SK-N-SH treated with all-trans-retinoic acid at 6 μM for 48 hours (cell line): ENCODE measurements around the gene CCSER1.

Source experiments
- ATAC-seq: fragments of 200-7000 bp; cut with Tn5 transposase; 3 replicates; pipeline ENCODE4 v1.9.1; 2020; ENCODE audit warnings: mild to moderate bottlenecking, moderate library complexity
- ARNTL ChIP-seq: fragments of 450-650 bp; formaldehyde crosslinking; IDR thresholded peaks from 2 replicates; pipeline ENCODE4 v1.5.0; 2020; ENCODE audit warnings: low read depth, mild to moderate bottlenecking, moderate library complexity, borderline replicate concordance
- BACH2 ChIP-seq: fragments of 250-450 bp; sonication (Bioruptor Pico); IDR thresholded peaks from 2 replicates; pipeline ENCODE4 v1.9.0; 2021; ENCODE audit warnings: mild to moderate bottlenecking, borderline replicate concordance
- CSDC2 ChIP-seq: fragments of 250-450 bp; sonication (Bioruptor Pico); IDR thresholded peaks from 2 replicates; pipeline ENCODE4 v1.5.0; 2020; ENCODE audit warnings: mild to moderate bottlenecking, moderate library complexity
- CSRNP3 ChIP-seq: fragments of 250-450 bp; sonication (Bioruptor Pico); IDR thresholded peaks from 2 replicates; pipeline ENCODE4 v1.5.1; 2021; ENCODE audit warnings: mild to moderate bottlenecking, moderate library complexity
- ESRRG ChIP-seq: fragments of 250-450 bp; sonication (Bioruptor Pico); IDR thresholded peaks from 2 replicates; pipeline ENCODE4 v1.6.1; 2021; ENCODE audit warnings: mild to moderate bottlenecking
- GLIS3 ChIP-seq: fragments of 250-450 bp; sonication (Bioruptor Pico); IDR thresholded peaks from 2 replicates; pipeline ENCODE4 v1.5.0; 2020; ENCODE audit warnings: mild to moderate bottlenecking, moderate library complexity
- ISL1 ChIP-seq: fragments of 250-450 bp; sonication (Bioruptor Pico); IDR thresholded peaks from 2 replicates; pipeline ENCODE4 v2.1.2; 2022; ENCODE audit warnings: mild to moderate bottlenecking, moderate library complexity
- OSR1 ChIP-seq: fragments of 250-450 bp; sonication (Bioruptor Pico); IDR thresholded peaks from 2 replicates; pipeline ENCODE4 v1.8.0; 2022; ENCODE audit warnings: moderate library complexity, mild to moderate bottlenecking, inconsistent platforms
- PPARA ChIP-seq: fragments of 250-450 bp; sonication (Bioruptor Pico); IDR thresholded peaks from 2 replicates; pipeline ENCODE4 v1.5.0; 2020; ENCODE audit warnings: mild to moderate bottlenecking, borderline replicate concordance
- RARB ChIP-seq: fragments of 250-450 bp; sonication (Bioruptor Pico); IDR thresholded peaks from 2 replicates; pipeline ENCODE4 v1.8.0; 2021; ENCODE audit warnings: mild to moderate bottlenecking, moderate library complexity
- SNAI2 ChIP-seq: fragments of 250-450 bp; sonication (Bioruptor Pico); IDR thresholded peaks from 2 replicates; pipeline ENCODE4 v1.5.0; 2020; ENCODE audit warnings: mild to moderate bottlenecking, moderate library complexity
- TCF4 ChIP-seq: fragments of 250-450 bp; sonication (Bioruptor Pico); IDR thresholded peaks from 2 replicates; pipeline ENCODE4 v1.8.0; 2021; ENCODE audit warnings: mild to moderate bottlenecking, moderate library complexity, borderline replicate concordance
- TOX ChIP-seq: fragments of 250-450 bp; sonication (Bioruptor Pico); IDR thresholded peaks from 2 replicates; pipeline ENCODE4 v1.8.0; 2021; ENCODE audit warnings: mild to moderate bottlenecking, moderate library complexity, borderline replicate concordance
- ZFP30 ChIP-seq: fragments of 450-650 bp; formaldehyde crosslinking; IDR thresholded peaks from 2 replicates; pipeline ENCODE4 v1.5.0; 2022; ENCODE audit warnings: mild to moderate bottlenecking, moderate library complexity
- ZNF565 ChIP-seq: fragments of 450-650 bp; formaldehyde crosslinking; conservative IDR thresholded peaks from 2 replicates; pipeline ENCODE4 v1.5.0; 2020; ENCODE audit warnings: low read depth, mild to moderate bottlenecking, moderate library complexity
- ZNF70 ChIP-seq: fragments of 450-650 bp; formaldehyde crosslinking; IDR thresholded peaks from 2 replicates; pipeline ENCODE4 v1.5.0; 2020; ENCODE audit warnings: mild to moderate bottlenecking, moderate library complexity
- ZNF8 ChIP-seq: fragments of 450-650 bp; formaldehyde crosslinking; IDR thresholded peaks from 2 replicates; pipeline ENCODE4 v1.5.0; 2020; ENCODE audit warnings: mild to moderate bottlenecking, moderate library complexity
- TF ChIP-seq, protein P1 (sequence below): fragments of 250-450 bp; sonication (Bioruptor Pico); IDR thresholded peaks from 2 replicates; pipeline ENCODE4 v1.8.0; 2020; ENCODE audit warnings: mild to moderate bottlenecking, moderate library complexity, borderline replicate concordance
- TF ChIP-seq, protein P2 (sequence below): fragments of 250-450 bp; sonication (Bioruptor Pico); IDR thresholded peaks from 2 replicates; pipeline ENCODE4 v1.5.0; 2020; ENCODE audit warnings: mild to moderate bottlenecking, moderate library complexity
- TF ChIP-seq, protein P3 (sequence below): fragments of 250-450 bp; sonication (Bioruptor Pico); IDR thresholded peaks from 2 replicates; pipeline ENCODE4 v1.5.1; 2020; ENCODE audit warnings: low read depth, mild to moderate bottlenecking, moderate library complexity
- TF ChIP-seq, protein P4 (sequence below): fragments of 250-450 bp; sonication (Bioruptor Pico); IDR thresholded peaks from 2 replicates; pipeline ENCODE4 v1.8.0; 2021; ENCODE audit warnings: low read depth, mild to moderate bottlenecking, moderate library complexity, borderline replicate concordance

The CCSER1 gene

GRCh38 chr4:91037951-91038350 lies 910.8 kb downstream of the CCSER1 start:
- TF ChIP-seq BACH2 (CRISPR knock-in tag) (no peak), ESRRG (CRISPR knock-in tag) (no peak), TCF4 (CRISPR knock-in tag) (no peak), ARNTL (CRISPR knock-in tag) (no peak), ZNF565 (CRISPR knock-in tag) (no peak), TOX (CRISPR knock-in tag) (no peak), OSR1 (CRISPR knock-in tag) (no peak), SNAI2 (CRISPR knock-in tag) (no peak), CSRNP3 (CRISPR knock-in tag) (no peak), CSDC2 (CRISPR knock-in tag) (no peak), ZNF8 (CRISPR knock-in tag) (no peak), RARB (CRISPR knock-in tag) (no peak), ISL1 (no peak), GLIS3 (CRISPR knock-in tag) (no peak)
- TF ChIP-seq, protein P1, sequence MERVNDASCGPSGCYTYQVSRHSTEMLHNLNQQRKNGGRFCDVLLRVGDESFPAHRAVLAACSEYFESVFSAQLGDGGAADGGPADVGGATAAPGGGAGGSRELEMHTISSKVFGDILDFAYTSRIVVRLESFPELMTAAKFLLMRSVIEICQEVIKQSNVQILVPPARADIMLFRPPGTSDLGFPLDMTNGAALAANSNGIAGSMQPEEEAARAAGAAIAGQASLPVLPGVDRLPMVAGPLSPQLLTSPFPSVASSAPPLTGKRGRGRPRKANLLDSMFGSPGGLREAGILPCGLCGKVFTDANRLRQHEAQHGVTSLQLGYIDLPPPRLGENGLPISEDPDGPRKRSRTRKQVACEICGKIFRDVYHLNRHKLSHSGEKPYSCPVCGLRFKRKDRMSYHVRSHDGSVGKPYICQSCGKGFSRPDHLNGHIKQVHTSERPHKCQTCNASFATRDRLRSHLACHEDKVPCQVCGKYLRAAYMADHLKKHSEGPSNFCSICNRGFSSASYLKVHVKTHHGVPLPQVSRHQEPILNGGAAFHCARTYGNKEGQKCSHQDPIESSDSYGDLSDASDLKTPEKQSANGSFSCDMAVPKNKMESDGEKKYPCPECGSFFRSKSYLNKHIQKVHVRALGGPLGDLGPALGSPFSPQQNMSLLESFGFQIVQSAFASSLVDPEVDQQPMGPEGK (CRISPR knock-in tag): no peak
- TF ChIP-seq, protein P2, sequence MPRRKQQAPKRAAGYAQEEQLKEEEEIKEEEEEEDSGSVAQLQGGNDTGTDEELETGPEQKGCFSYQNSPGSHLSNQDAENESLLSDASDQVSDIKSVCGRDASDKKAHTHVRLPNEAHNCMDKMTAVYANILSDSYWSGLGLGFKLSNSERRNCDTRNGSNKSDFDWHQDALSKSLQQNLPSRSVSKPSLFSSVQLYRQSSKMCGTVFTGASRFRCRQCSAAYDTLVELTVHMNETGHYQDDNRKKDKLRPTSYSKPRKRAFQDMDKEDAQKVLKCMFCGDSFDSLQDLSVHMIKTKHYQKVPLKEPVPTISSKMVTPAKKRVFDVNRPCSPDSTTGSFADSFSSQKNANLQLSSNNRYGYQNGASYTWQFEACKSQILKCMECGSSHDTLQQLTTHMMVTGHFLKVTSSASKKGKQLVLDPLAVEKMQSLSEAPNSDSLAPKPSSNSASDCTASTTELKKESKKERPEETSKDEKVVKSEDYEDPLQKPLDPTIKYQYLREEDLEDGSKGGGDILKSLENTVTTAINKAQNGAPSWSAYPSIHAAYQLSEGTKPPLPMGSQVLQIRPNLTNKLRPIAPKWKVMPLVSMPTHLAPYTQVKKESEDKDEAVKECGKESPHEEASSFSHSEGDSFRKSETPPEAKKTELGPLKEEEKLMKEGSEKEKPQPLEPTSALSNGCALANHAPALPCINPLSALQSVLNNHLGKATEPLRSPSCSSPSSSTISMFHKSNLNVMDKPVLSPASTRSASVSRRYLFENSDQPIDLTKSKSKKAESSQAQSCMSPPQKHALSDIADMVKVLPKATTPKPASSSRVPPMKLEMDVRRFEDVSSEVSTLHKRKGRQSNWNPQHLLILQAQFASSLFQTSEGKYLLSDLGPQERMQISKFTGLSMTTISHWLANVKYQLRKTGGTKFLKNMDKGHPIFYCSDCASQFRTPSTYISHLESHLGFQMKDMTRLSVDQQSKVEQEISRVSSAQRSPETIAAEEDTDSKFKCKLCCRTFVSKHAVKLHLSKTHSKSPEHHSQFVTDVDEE: no peak
- TF ChIP-seq, protein P3, sequence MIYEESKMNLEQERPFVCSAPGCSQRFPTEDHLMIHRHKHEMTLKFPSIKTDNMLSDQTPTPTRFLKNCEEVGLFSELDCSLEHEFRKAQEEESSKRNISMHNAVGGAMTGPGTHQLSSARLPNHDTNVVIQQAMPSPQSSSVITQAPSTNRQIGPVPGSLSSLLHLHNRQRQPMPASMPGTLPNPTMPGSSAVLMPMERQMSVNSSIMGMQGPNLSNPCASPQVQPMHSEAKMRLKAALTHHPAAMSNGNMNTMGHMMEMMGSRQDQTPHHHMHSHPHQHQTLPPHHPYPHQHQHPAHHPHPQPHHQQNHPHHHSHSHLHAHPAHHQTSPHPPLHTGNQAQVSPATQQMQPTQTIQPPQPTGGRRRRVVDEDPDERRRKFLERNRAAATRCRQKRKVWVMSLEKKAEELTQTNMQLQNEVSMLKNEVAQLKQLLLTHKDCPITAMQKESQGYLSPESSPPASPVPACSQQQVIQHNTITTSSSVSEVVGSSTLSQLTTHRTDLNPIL (CRISPR knock-in tag): no peak
- TF ChIP-seq, all 23 proteins: peak for 0
- no peak for ATAC-seq

DNA sequence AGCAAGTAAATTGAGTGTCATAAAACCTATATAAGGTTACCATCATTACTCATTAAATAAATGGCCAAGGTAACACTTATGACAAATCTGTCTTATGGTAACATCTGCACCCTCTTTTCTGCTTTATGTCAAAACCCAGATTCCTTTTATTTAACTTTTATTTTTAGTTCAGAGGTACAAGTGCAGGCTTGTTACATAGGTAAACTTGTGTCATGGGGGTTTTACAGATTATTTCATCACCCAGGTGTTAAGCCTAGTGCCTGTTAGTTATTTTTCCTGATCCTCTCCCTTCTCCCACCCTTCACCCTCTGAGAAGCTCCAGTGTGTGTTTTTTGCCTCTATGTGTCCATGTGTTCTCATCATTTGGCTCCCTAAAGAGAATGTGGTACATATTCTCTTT lies 930.7 kb downstream of the CCSER1 start:
- ATAC-seq: no peak
- TF ChIP-seq, protein P4, sequence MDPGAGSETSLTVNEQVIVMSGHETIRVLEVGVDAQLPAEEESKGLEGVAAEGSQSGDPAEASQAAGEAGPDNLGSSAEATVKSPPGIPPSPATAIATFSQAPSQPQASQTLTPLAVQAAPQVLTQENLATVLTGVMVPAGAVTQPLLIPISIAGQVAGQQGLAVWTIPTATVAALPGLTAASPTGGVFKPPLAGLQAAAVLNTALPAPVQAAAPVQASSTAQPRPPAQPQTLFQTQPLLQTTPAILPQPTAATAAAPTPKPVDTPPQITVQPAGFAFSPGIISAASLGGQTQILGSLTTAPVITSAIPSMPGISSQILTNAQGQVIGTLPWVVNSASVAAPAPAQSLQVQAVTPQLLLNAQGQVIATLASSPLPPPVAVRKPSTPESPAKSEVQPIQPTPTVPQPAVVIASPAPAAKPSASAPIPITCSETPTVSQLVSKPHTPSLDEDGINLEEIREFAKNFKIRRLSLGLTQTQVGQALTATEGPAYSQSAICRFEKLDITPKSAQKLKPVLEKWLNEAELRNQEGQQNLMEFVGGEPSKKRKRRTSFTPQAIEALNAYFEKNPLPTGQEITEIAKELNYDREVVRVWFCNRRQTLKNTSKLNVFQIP (CRISPR knock-in tag): no peak
- TF ChIP-seq, protein P2: no peak
- no peak for TF ChIP-seq CSDC2 (CRISPR knock-in tag)
- TF ChIP-seq ZNF70 (CRISPR knock-in tag): no peak
- no peak for TF ChIP-seq PPARA (CRISPR knock-in tag)
- TF ChIP-seq, protein P3 (CRISPR knock-in tag): no peak
- TF ChIP-seq GLIS3 (CRISPR knock-in tag): no peak
- no peak for TF ChIP-seq ZFP30 (CRISPR knock-in tag)
- no peak for TF ChIP-seq ZNF8 (CRISPR knock-in tag)
